GM12891 (cell line): Measurements from ENCODE around the gene AGBL2.
"Not testable (repeated sequence)": the region's sequence is repeated elsewhere in the genome, so short reads cannot be mapped to it uniquely, and the experiment has no call there.

ENCODE experiments used
- DNase-seq: peaks from one replicate; pipeline ENCODE4 v3.0.0; 2011; ENCODE audit warnings: low spot score; ENCODE audit not compliant: insufficient read length
- FAIRE-seq: peaks from 2 replicates; lab custom pipeline; 2011; peaks lifted over from hg19 to GRCh38; lab: Jason Lieb, UNC
- PAX5 ChIP-seq: IDR thresholded peaks from 2 replicates; pipeline ENCODE4 v1.6.1; 2011; ENCODE audit warnings: low read length, moderate library complexity, mild to moderate bottlenecking; ENCODE audit not compliant: insufficient read depth, severe bottlenecking
- POLR2A ChIP-seq: IDR thresholded peaks from 2 replicates; pipeline ENCODE4 v1.6.1; 2011; ENCODE audit warnings: low read depth, low read length, control low read depth
- POLR2AphosphoS5 ChIP-seq: IDR thresholded peaks from 2 replicates; pipeline ENCODE4 v1.6.1; 2011; ENCODE audit warnings: low read depth, low read length, control low read depth
- POU2F2 ChIP-seq: IDR thresholded peaks from 2 replicates; pipeline ENCODE4 v1.6.1; 2011; ENCODE audit warnings: low read depth, mild to moderate bottlenecking, control low read depth, low read length, moderate library complexity
- SPI1 ChIP-seq: IDR thresholded peaks from 2 replicates; pipeline ENCODE4 v1.6.1; 2011; ENCODE audit warnings: low read depth, low read length, control low read depth
- TAF1 ChIP-seq: IDR thresholded peaks from 2 replicates; pipeline ENCODE4 v1.6.1; 2011; ENCODE audit warnings: low read depth, low read length, control low read depth

AGBL2 gene

GRCh38 chr11:47661245-47661644 is 53.9 kb downstream of the AGBL2 start:
- TF ChIP-seq POU2F2: no peak
- DNase-seq: no peak
- FAIRE-seq: no peak

- no peak for TF ChIP-seq PAX5
- TF ChIP-seq SPI1: no peak
- no peak for TF ChIP-seq POLR2A
- TF ChIP-seq POU2F2: no peak
- no peak for TF ChIP-seq TAF1
- TF ChIP-seq POLR2AphosphoS5: no peak
- FAIRE-seq (no peak), DNase-seq (no peak)
Observed at GRCh38 chr11:47659276-47659675, 55.9 kb downstream of the AGBL2 start.

GRCh38 chr11:47656260-47656885 is 58.8 kb downstream of the AGBL2 start:
- DNase-seq: no peak
- no peak for FAIRE-seq
- TF ChIP-seq TAF1: no peak
- no peak for TF ChIP-seq SPI1
- no peak for TF ChIP-seq POLR2A
- no peak for TF ChIP-seq POU2F2
- TF ChIP-seq PAX5: no peak
- TF ChIP-seq POLR2AphosphoS5: no peak

- DNase-seq (no peak), FAIRE-seq (no peak)
- TF ChIP-seq PAX5 (no peak), TAF1 (no peak), SPI1 (no peak)
Observed at GRCh38 chr11:47651818-47652469, 63.2 kb downstream of the AGBL2 start.

- no peak for FAIRE-seq
- TF ChIP-seq POLR2A (no peak), PAX5 (no peak), SPI1 (no peak), POLR2AphosphoS5 (no peak), TAF1 (no peak), POU2F2 (no peak)
- no peak for DNase-seq
Observed at GRCh38 chr11:47649276-47649675, 65.9 kb downstream of the AGBL2 start.

GRCh38 chr11:47646019-47646418 is 69.2 kb downstream of the AGBL2 start:
- FAIRE-seq (no peak), DNase-seq (no peak)
- TF ChIP-seq POLR2AphosphoS5: no peak

- DNase-seq: no peak
- TF ChIP-seq POU2F2 (no peak), POLR2A (no peak), PAX5 (no peak), TAF1 (no peak)
- FAIRE-seq: no peak
Observed at GRCh38 chr11:47645500-47645899, 69.7 kb downstream of the AGBL2 start.

- DNase-seq (peak; percentile 88), FAIRE-seq (peak; percentile 97)
- no peak for TF ChIP-seq POU2F2
- TF ChIP-seq POLR2A: peak; percentile 89
- TF ChIP-seq PAX5: peak; percentile 73
- TF ChIP-seq SPI1: no peak
- peak; percentile 91 for TF ChIP-seq POLR2AphosphoS5
- TF ChIP-seq TAF1: peak; percentile 91
Observed at GRCh38 chr11:47642099-47642855, 72.9 kb downstream of the AGBL2 start, which contains the start of gene MTCH2. Gene MTCH2, minus strand, starts transcription at chr11:47642559. Its CDS starts 94 bp downstream, at chr11:47642465.

GRCh38 chr11:47641600-47642098 is 73.5 kb downstream of the AGBL2 start:
- FAIRE-seq (no peak), DNase-seq (no peak)
- no peak for TF ChIP-seq TAF1
- TF ChIP-seq SPI1: no peak
- TF ChIP-seq POLR2A: no peak
- no peak for TF ChIP-seq POU2F2
- TF ChIP-seq POLR2AphosphoS5: no peak

- DNase-seq, FAIRE-seq: not testable (repeated sequence)
Observed at GRCh38 chr11:47640506-47640905, 74.7 kb downstream of the AGBL2 start.

GRCh38 chr11:47636331-47636730 is 78.8 kb downstream of the AGBL2 start:
- DNase-seq, FAIRE-seq: not testable (repeated sequence)
